Stimulated activated CD4-positive, alpha-beta T cell treated with anti-CD3 and anti-CD28 coated beads, Interleukin-12 subunit alpha, Interleukin-12 subunit beta, amount 100 ng/mL, for 48 hours (primary cell): ENCODE measurements around the gene TMEM131.

Source experiments
- DNase-seq, 3 donors: peaks; one replicate each; pipeline ENCODE4 v3.0.0-alpha.2; 2020; ENCODE audit warnings: low read depth in 2 of 3, low spot score in 1 of 3

The TMEM131 gene

DNA sequence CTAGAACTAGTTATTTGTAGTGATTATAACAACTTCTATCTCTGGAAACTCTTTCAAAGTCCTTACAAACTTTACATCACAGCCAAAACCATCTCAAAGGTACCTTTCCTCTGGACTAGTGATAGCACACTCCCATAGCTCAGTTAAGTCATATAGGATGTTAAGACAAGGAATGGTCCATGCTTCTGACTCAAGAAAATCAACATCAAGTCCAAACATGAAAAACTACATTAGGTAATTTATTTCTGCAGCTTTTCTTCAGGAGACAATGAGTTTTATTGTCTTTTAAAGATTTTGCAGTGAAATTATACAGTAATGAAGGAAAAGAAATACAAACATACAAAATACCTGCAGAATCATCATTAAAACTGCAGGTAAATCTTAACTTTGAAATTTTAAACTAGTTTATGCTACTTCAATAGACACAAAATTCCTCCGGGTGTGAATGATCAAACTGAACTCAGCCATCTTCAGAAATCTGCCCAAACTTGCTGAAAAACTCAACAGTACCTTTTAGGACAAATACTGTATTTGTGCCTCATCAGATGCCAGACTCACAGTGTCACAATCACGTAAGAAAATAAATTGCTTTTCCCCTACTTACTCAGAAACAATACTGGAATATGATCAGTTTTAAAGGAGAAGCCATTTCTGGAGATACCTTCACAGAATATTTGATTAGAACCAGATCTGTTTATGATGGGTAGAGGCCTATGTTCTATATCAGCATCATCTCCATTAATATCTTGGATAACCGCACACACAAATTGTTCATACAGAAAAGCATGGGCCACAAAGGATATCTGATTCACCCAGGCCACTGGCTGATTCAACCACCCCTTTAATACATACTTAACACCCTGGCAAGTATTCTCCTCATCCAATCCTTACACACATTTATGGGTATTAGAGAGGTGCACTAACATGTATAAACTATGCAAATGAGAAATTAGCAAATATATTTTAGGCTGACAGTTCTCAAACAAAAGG lies 2.6 kb downstream of the TMEM131 start:
- no peak for DNase-seq

DNA sequence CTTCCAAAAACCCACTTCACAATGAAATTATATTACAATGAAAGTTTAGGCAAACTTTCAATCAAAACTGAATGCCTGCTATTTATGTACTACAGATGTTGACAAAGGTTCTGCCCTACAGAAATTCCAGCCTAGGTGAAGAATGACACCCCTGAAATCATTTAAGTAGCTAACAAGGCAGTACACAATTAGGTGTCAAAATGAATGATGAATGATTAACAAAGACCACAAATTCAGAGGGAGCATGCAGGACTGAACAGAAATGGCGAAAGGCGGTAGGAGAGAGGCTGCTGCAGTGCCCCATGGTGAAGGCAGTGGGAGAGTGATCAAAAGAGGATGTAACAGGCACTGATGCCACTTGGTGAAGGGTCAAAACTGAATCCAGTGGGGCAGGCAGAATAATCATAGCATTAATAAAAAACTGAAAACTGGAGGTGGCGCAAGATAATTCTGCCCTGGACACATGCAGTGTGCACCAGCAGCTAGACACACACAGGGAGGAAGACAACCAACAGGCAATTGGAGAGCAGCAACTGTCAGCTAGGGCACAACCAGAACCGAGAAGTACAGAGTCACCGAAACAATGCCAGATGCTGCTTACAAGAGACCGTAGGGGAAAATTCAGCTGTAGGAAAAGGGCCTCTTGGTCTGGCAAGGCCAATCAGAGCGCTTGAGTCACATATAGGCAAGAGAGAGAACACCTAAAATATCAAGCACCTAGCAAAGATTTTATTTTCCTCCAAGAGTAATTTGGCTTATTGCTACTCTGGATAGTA lies 4.5 kb downstream of the TMEM131 start:
- no peak for DNase-seq

DNA sequence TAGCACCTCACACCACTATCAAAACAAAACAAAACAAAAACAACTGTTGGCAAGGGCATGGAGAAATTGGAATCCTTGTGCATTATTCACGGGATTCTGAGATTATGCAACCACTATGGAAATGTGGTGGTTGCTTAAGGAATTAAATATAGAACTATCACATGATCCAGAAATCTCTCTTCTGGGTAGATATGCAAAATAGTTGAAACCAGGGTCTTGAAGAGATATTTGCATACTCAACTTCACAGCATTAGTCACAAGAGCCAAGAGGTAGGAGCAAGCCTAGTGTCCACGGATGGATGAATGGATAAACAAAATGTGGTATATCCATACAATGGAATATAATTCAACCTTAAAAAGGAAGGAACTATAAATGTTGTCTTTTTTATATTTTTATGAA lies 7.0 kb downstream of the TMEM131 start:
- DNase-seq: no peak

DNA sequence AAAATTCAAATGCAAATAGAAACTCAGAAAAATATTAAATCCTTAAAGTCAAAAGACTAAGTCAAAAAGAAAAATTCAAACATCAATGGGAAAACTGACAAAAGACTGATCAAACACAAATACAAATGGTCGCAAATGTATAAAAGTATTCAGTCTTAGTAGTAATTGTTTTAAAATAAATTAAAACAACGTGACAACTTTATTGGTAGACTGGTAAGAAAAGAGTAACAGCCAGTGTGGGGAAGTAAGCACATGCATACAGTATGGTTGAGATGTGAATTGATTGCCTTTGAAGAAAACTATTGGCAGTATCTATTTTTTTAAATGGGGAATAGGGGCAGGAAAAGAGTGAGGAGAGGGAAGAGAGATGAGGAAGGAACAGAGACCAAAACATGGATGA lies 9.8 kb downstream of the TMEM131 start:
- DNase-seq: no peak

DNA sequence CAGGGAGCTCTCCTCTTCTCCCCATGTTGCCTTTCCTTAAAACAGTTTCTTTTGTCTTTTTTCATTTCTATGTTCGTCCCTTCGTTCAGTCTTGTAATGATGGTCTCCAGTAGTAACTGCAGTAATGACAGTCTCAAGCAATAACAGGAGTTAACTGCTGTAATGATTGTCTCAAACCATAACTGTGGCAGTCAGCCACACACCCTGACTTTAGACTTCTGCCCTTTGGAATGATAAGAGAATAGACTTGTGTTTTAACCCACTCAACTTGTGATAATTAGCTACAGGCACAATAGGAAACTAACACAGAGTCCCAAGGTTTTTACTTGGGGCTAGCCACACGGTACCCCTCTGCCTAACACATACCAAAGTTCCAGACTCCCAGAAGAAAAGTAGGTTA lies 12.1 kb downstream of the TMEM131 start:
- DNase-seq: no peak

DNA sequence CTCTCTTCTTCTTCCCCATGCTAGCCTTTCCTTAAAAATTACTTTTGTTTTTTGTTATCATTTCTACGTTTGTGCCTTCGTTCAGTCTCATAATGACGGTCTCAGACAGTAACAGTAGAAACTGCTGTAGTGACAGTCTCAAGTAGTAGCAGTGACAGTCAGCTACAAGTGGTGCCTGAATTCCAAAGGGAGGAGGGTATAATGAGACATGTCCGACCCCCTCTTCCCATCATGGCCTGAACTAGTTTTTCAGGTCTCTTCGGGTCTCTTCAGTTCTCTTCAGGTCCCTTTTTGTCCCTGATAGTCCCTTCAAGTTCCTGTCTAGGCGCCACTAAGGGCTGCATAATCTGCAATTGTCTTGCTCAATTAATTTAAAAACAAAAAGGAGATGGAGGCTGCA lies 12.6 kb downstream of the TMEM131 start:
- no peak for DNase-seq

DNA sequence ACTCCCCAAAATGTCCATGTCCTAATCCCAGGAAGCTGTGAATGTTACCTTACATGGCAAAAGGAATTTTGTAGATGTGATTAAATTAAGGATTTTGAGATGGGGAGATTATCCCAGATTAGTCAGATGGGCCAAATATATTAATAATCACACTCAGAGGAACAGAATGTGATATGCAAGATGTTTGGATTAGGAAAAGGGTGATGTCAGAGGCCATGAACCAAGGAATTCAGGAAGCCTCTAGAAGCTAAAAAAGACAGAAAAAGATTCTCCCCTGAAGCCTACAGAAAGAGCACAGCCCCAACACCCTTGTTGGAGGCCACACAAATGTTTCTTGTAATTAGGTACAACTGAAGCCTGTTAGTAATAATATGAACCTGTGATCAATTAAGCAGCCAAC lies 13.1 kb downstream of the TMEM131 start:
- no peak for DNase-seq

DNA sequence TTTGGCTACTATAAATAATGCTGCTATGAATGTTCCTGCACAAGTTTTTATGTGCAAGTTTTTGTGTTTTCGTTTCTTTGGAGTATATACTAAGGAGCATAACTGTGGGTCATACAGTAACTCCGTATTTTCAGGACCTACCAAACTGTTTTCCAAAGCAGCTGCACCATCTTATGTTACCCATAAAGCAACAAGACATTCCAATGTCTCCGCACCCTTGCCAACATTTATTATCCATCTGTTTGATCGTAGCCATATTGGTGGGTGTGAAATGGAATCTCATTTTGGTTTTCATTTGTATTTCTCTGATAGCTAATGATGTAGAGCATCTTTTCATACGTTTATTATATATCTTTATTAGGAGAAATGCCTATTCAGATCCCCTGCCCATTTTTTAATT lies 13.8 kb downstream of the TMEM131 start:
- no peak for DNase-seq

DNA sequence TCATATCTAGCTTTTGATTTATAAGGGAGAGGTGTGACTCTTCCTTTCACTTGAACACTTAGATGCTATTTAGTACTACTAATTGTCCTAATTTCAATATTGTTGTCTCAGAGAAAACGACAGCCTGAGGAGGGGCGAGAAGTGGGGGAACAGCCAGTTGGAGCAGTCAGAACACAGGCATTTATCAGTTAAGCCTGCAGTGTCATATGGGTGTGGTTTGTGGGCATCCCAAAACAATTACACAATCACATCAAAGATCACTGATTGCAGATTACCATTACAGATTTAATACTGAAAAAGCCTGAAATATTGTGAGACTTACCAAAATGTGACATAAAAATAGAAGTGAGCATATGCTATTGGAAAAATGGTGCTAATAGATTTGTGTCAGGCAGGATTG lies 15.8 kb downstream of the TMEM131 start:
- no peak for DNase-seq

DNA sequence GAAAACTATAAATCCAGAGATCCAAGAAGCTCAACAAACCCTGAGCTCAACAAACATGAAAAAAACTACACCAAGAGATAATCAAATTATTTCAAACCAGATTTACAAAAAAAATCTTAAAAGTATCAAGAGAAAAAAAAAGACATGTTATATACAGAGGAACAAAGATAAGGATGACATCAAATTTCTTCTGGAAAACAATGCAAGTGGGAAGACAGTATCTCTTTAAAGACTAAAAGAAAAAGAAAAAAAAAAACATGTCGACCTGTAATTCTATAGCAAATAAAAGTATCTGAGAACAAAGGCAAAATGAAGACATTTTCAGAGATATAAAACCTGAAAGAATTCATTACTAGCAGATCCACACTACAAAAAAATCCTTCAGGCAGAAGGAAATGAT lies 21.3 kb downstream of the TMEM131 start:
- DNase-seq: no peak

DNA sequence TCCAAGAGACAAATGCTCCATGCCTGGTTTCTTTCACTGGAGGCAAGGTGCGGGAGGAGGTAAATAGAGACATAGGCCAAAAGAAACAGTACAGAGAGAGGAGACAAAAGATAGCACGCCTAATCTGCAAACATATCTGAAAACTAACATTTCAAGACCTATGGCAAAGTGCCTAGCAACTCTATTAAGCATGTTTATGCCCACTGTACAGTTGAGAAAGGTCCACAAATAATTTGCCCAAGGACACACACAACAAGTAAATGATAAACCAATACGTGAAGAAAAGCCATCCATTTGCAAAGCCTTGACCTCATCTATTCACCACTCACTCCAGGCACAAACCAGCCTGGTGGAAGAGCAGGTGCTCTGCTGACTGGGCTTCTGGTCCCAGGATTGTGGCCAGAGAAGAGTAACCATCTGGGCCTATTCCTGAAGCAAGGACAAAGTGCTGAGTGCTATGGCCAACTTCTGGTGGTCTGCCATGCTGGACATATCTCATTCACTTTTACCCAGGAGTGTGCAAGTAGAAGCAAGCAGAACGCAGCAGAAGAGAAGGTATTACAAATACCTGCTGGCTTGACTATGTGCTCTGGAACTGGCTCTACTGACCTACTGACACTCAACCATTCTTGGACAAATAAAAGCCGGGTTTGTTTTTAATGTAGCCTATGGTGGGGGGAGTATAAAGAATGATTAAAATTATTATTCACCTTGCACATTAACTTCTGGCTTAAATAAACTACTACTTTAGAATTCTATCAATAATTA lies 25.3 kb downstream of the TMEM131 start:
- DNase-seq: no peak

DNA sequence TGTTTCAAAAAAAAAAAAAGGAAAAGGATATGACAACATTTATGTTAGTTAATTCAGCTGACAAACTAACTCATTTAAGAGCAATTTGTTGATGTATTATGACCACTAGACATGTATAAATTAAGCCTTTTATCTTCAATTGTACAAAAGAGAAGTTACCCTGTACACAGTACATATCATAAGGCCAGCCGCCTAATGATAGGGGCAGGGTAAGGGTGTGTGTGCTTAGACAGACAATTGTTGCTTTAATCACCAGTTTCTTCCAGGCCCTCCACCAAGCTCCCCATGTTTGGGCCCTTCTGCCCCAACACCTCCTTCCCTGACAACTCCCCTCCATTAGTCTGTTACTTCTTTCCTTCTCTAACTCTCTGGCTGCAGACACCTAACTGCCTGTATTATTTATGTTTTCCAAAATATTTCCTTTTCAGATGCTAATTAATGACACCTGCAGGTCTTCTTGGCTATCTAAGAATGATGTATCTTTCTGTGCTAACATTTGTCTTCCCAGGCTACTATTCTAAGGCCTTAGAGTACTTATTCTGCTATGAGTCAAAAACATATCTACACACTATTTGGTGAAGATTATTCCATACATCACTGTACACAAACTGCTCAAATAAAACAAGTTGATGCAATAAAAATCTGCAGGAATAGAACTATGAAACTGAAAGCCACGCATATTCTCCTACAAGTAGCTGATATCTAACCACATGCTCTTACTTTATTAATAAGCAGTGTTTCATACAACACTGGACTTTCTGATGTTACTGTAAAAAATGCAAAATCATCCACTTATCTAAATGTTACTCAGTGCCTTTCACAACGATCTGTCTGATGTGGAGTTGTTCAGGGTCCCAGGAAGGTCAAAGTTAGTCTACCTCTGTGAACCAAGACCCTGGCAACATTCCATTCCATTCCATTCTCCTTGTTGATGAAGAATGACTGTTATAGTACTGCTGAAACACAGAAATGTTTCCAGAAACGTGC lies 26.4 kb downstream of the TMEM131 start:
- no peak for DNase-seq

DNA sequence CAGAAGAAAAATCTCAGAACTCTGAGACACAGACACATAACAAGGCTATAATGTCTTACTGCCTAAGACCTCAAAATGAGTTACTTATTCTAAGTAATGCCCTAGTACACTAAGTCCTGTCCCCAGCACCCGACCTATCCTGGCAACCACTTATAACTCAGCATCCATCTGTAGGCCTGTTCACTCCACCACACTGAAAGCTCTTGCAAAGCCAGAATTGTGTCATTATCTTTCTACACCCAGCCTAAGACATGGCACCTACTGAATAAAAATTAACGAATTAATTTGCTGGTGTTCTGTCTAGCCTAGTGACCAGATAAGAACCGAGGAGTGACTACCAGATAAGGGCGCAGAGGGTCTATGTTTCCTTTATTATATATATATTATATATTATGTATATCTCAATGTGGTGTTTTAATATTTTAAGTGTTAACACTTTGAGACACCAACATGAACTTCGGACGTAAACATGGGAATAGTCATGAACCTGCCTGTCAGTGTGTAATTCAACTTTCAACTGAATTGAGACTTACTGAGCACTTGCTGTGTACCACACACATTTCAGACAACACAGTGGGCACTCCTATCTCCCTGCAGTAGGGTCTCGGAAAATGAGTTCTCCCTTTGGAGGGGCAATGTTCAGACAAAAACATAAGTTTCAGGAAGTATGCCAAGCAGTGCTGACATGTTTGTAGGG lies 27.7 kb downstream of the TMEM131 start:
- no peak for DNase-seq

DNA sequence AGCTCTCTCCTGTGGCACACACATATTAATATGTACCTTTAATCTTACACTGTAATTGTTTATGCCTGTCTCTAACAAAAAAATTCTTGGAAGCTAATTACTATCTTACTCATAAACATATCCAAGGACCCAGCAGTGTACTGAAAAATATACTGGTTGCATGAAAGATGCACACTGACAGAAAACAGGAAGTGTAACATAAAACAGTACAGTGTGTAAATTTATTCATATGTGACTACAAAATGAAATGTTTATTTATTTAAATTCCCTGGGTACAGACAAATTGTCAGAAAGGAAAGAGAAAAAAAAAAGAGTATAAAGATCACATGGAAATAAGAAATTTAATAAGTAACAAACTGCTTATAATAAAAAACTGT lies 28.5 kb downstream of the TMEM131 start:
- no peak for DNase-seq

DNA sequence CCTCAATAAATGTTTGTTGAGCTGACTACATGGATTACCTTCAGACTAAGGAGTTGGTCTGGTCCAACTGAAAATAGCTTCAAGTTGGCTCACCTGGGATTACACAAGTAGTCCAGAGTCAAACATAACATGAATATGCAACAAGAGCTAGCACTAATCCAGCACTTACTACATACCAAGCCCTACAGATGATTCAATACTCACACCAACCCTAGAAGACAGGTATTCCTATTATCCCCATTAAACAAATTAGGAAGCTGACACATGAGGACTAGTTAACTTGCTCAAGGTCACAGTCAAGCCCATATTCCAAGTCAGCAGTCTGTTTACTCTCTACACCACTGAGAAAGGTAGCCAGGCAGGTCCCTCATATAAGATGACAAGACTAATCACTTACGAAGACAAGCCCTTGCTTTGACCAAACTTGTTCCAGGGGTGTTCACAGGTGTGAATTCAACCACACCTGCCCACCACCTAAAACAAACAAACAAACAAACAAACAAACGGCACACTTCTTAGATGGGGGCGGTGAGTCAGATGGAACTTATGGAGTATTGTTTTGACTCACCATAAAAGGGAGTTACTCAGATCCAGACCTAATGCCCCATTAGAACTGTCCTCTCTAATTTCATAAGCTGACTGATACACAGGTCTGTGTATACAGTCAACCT lies 29.1 kb downstream of the TMEM131 start:
- no peak for DNase-seq

DNA sequence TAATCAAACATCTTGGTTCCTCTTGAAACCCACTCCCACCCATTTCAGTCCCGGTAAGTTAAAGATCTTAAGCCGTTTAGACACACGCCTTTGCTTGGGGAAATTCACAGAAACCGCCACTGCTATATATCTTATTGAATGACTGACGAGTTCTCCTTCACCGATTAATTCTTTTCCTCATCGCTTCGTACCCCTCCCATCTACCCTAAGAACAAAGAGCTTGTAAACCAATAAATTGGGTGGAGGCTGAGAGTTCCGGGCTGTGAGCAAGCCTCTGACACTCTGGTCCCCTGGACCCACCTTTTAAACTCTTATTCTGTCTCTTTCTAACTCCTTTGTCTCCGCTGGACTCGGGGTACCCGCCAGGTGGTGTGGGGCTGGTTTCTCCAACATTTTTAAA lies 30.6 kb downstream of the TMEM131 start:
- DNase-seq: no peak

DNA sequence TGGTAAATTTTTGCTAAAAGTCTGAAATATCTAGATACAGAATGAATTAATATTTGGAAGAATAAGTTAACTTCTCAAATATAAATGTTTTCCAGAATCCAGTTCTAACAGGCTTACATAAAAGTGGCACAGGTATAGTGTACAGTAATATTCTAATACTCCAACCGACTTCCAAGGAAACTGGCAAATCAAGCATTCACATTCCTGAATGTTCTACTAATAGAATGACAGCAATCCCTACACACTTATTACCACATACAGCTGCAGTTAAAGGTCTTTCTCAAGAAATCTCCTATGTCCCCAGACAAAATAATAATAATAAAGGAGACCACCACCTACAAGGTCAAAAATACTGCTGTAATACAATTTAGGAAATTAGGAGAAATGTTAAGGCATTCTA lies 31.9 kb downstream of the TMEM131 start:
- no peak for DNase-seq

DNA sequence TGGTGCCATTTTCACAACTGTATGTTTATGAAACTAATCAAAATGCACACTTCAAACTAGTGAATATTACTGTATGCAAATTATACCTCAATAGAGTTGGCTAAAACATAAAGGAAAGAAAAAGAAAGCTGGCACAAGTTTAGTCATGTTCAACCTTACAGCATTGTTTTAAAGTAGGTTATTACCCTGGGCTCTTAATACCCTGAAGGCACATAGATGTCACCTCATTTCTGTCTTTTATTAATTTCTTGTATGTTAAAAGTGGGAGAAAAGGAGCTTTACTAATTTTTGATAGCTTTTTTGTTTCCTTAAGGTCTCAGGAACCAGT lies 32.7 kb downstream of the TMEM131 start:
- DNase-seq: no peak

DNA sequence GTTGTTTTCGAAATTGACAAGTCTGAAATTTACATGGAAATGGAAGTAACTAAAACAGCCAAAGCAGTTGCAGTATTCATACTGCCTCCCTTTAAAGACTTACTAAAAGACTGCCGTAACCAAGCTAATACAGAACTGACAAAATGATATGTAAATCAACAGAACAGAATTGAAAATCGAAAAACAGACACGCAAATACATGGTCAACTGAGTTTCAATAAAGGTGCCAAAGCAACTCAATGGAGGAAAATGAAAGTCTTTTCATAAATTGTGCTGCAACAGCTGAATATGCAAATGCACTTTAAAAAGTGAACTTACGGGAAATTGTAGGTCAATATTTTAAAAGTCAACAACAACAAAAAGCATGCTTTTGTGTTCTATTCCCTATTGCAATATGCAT lies 34.2 kb downstream of the TMEM131 start:
- no peak for DNase-seq
